Aorta (tissue), 5 donors: ENCODE data around the gene CD163L1. TPM values are rescaled to one million over a fixed set of nuclear protein-coding genes. Genes with fewer than 3 reads are reported as not detected.
"Not testable (repeated sequence)": the region's sequence is repeated elsewhere in the genome, so short reads cannot be mapped to it uniquely, and the experiment has no call there.

Experiments
- ATAC-seq: fragments of 200-7000 bp; cut with Tn5 transposase; one replicate; pipeline ENCODE4 v1.9.1; 2022; ENCODE audit warnings: moderate library complexity; ENCODE audit not compliant: low FRiP score
- DNase-seq, 2 donors: peaks; one replicate each; pipeline ENCODE4 v3.0.0-alpha.2; 2020
- H3K27ac ChIP-seq, 2 donors: one replicate each; pipeline ENCODE4 v1.5.1; 2013; ENCODE audit warnings: low read length in 2 of 2, mild to moderate bottlenecking in 2 of 2, moderate library complexity in 2 of 2, control low read depth in 1 of 2, inconsistent platforms in 1 of 2, low read depth in 1 of 2
- H3K27me3 ChIP-seq, 2 donors: one replicate each; pipeline ENCODE4 v1.6.1; 2013; ENCODE audit warnings: control low read depth in 1 of 2, low read length in 1 of 2, mild to moderate bottlenecking in 1 of 2, moderate library complexity in 1 of 2; ENCODE audit not compliant: insufficient read depth in 2 of 2, control insufficient read depth in 1 of 2
- H3K36me3 ChIP-seq, 2 donors: one replicate each; pipeline ENCODE4 v1.6.1; 2013; ENCODE audit warnings: control low read depth in 1 of 2, low read length in 1 of 2, mild to moderate bottlenecking in 1 of 2; ENCODE audit not compliant: insufficient read depth in 2 of 2, control insufficient read depth in 1 of 2
- H3K4me1 ChIP-seq, 2 donors: one replicate each; pipeline ENCODE4 v1.6.1; 2013; ENCODE audit warnings: low read length in 2 of 2, control low read depth in 1 of 2, mild to moderate bottlenecking in 1 of 2, moderate library complexity in 1 of 2; ENCODE audit not compliant: insufficient read depth in 2 of 2, control insufficient read depth in 1 of 2
- H3K4me3 ChIP-seq, 2 donors: one replicate each; pipeline ENCODE4 v1.5.1; 2013; ENCODE audit warnings: low read length in 2 of 2, control low read depth in 1 of 2, mild to moderate bottlenecking in 1 of 2
- H3K9me3 ChIP-seq: one replicate; pipeline ENCODE4 v1.6.1; 2013; ENCODE audit warnings: mild to moderate bottlenecking, low read length; ENCODE audit not compliant: control insufficient read depth
- WGBS, 2 donors: extraction: QIAGEN DNeasy Blood & Tissue Kit; methylation state at CpG; one replicate each; pipeline ENCODE4 v1.1.7; 2013; 5-methylcytosine and 5-hydroxymethylcytosine counted together
- intact Hi-C, 2 donors: fragments of 100-400 bp; cut with DNase I; formaldehyde crosslinking; loops; one replicate each; pipeline versions ENCODE4 v1.14.2 to v1.15.0; 2022
- polyA plus RNA-seq, 2 donors: library from polyadenylated mRNA; stranded (reverse); fragments of 200-250 nt; gene quantifications; one replicate each; pipeline ENCODE4 v1.2.3, GENCODE V29; 2013
- total RNA-seq, 2 donors: library from RNA; stranded (reverse); fragmentation: NEBNext Ultra II Directional; extraction: Animal tissue kit (Norgen Biotek cat#: 25700); gene quantifications; one replicate each; pipeline ENCODE4 v1.2.1, GENCODE V29; 2021
- donor health status: healthy with polysubstance abuse.
- donor health status: Bipolar disorder and iron deficiency.
- donor health status: DM: no; HTN: no; CAD: no.
- donor health status: DM: no; HTN: no; CAD: no.
- donor health status: DM: yes; HTN: yes; CAD: no.

The CD163L1 gene
- total and polyA plus RNA-seq, 4 donors: 1.2 to 39.8 (median 7.3) TPM

- 71 to 73% methylated on average over 3 of the region's 3 CpGs for WGBS, 2 donors
Observed at GRCh38 chr12:7451756-7452155, 7.8 kb upstream of the CD163L1 start.

GRCh38 chr12:7450667-7451066 lies 6.7 kb upstream of the CD163L1 start:
- Histone ChIP-seq H3K9me3 (no peaks in the 10 kb centered on the region), H3K4me3 (no peak overlapping the region), H3K4me1 (no peaks in the 10 kb centered on the region), H3K36me3 (no peaks in the 10 kb centered on the region), H3K27me3 (no peaks in the 10 kb centered on the region), H3K27ac (no peak overlapping the region)
- DNase-seq: no peak
- intact Hi-C loops: no loop called here
- ATAC-seq: no peak
- 80 to 86% methylated on average over 7 of the region's 7 CpGs for WGBS, 2 donors

More at GRCh38 chr12:7451756-7452155, 7.8 kb upstream of the CD163L1 start:
- H3K4me3 ChIP-seq: no peak overlapping the region
- no peak for DNase-seq
- H3K27me3 ChIP-seq: no peaks in the 10 kb centered on the region
- intact Hi-C loops: no loop called here
- H3K4me1 ChIP-seq: no peaks in the 10 kb centered on the region
- H3K9me3 ChIP-seq: no peaks in the 10 kb centered on the region
- ATAC-seq: no peak
- no peaks in the 10 kb centered on the region for H3K36me3 ChIP-seq
- H3K27ac ChIP-seq: no peak overlapping the region

- no peaks in the 10 kb centered on the region for H3K27me3 ChIP-seq
- H3K9me3 ChIP-seq: no peaks in the 10 kb centered on the region
- H3K27ac ChIP-seq: no peak overlapping the region
- H3K36me3 ChIP-seq: no peaks in the 10 kb centered on the region
- intact Hi-C loops: no loop called here
- H3K4me3 ChIP-seq: no peak overlapping the region
- DNase-seq (no peak), ATAC-seq (no peak)
- H3K4me1 ChIP-seq: no peaks in the 10 kb centered on the region
- 72 to 75% methylated on average over 1 of the region's 1 CpG for WGBS, 2 donors
Observed at GRCh38 chr12:7448099-7448498, 4.1 kb upstream of the CD163L1 start.

- Histone ChIP-seq H3K4me1 (no peaks in the 10 kb centered on the region), H3K4me3 (no peak overlapping the region), H3K27ac (no peak overlapping the region), H3K36me3 (no peaks in the 10 kb centered on the region), H3K9me3 (no peaks in the 10 kb centered on the region), H3K27me3 (no peaks in the 10 kb centered on the region)
- intact Hi-C loops: no loop called here
- 62 to 63% methylated on average over 4 of the region's 4 CpGs for WGBS, 2 donors
- DNase-seq (no peak), ATAC-seq (no peak)
Observed at GRCh38 chr12:7444537-7444936, 584 bp upstream of the CD163L1 start.

DNA sequence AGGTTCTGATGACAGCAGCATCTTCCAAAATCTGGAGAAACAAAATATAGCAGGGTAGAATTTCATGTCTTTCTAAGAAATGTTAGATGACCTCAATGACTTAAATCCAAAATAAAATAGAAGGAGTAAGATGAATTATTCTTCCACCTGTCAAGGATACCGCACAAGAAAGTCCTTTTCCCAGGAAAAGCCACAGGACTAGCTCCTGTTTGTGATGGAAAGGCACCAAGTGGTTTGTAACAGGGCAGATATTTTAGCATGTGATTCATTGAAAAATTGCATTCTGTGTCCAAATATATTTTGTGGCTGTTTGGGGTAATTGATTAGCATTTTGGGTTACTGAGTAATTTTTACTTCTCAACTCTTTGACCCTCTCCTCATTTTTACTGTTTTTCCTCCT lies 2.7 kb downstream of the CD163L1 start:
- H3K27me3 ChIP-seq: no peaks in the 10 kb centered on the region
- no peaks in the 10 kb centered on the region for H3K4me1 ChIP-seq
- H3K36me3 ChIP-seq: no peaks in the 10 kb centered on the region
- no peaks in the 10 kb centered on the region for H3K9me3 ChIP-seq
- intact Hi-C loops: no loop called here
- H3K4me3 ChIP-seq: no peak overlapping the region
- ATAC-seq: no peak
- H3K27ac ChIP-seq: no peak overlapping the region
- DNase-seq: no peak
- WGBS, 2 donors: 0 to 24% methylated on average over 1 of the region's 1 CpG

GRCh38 chr12:7439579-7440505 lies 4.1 kb downstream of the CD163L1 start:
- H3K27me3 ChIP-seq: no peaks in the 10 kb centered on the region
- peak; percentile 58 to 75 for DNase-seq
- no peaks in the 10 kb centered on the region for H3K9me3 ChIP-seq
- H3K4me3 ChIP-seq: no peak overlapping the region
- WGBS, 2 donors: 9 to 11% methylated on average over 76 to 84 of the region's 84 CpGs
- H3K36me3 ChIP-seq: no peaks in the 10 kb centered on the region
- no peak for ATAC-seq
- intact Hi-C loops: no loop called here
- H3K27ac ChIP-seq: no peak overlapping the region
- H3K4me1 ChIP-seq: no peaks in the 10 kb centered on the region

DNA sequence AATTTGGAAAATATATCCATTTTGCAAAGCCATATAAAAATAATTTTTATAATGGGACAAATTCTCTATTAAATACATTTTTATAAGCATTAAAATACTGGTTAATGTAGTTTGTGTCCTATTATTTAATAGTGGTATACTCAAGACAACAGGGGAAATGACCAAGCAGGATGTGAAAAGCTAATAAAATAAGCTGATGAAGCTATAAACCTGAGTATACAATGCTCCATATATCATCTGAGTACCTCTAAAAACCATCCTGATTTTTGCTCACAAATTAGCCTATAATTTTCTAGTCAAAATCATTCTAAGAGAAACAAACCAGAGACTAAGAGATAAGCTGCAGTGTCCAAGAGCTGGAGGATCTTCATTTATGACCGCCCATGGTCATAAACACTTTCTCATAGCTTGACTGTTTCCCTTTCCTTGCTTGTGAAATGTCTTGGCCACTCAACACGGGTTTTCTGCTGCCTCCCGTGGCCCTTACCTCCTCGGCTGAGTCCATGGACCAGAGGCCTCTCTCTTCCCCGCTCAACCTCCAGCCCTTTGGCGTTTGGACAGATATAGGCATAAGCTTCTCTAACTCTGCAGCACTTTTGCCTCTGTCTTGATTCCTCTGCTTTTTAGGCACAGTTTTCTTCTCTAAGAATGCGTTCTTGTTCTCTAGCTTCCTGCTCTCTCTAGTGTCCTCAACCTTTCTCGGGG lies 5.5 kb downstream of the CD163L1 start:
- ATAC-seq, DNase-seq, intact Hi-C loops, H3K9me3 ChIP-seq, H3K36me3 ChIP-seq, H3K4me3 ChIP-seq, H3K27ac ChIP-seq, H3K27me3 ChIP-seq, H3K4me1 ChIP-seq: not testable (repeated sequence)
- 88 to 90% methylated on average over 8 of the region's 8 CpGs for WGBS, 2 donors

- ATAC-seq, H3K27ac ChIP-seq, H3K36me3 ChIP-seq, H3K4me3 ChIP-seq, H3K9me3 ChIP-seq, H3K4me1 ChIP-seq, H3K27me3 ChIP-seq, intact Hi-C loops, DNase-seq: not testable (repeated sequence)
- 90 to 92% methylated on average over 3 of the region's 3 CpGs for WGBS, 2 donors
Observed at GRCh38 chr12:7437494-7437893, 6.5 kb downstream of the CD163L1 start.

DNA sequence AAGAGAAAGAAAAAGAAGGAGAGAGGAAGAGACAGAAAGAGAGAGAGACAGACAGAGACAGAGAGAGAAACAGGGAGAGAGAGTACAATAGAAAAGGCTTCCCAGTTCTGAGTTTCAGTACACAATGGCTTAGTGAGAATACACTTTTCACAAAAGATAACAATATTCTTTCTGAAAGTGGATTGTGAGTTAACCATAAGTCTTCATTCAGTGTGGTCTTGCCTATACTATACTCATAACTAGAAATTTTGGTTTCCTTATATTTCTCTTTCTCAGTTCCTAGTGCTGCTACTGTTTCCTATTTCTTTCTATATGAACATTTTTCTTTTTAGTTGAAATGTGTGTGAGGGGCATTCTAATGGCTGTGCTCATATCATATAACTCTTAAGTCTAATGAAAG lies 9.3 kb downstream of the CD163L1 start:
- peaks cover 1% of the 10 kb centered on the region for H3K9me3 ChIP-seq
- DNase-seq (no peak), ATAC-seq (no peak)
- intact Hi-C loops: no loop called here
- H3K27me3 ChIP-seq: no peaks in the 10 kb centered on the region
- no peaks in the 10 kb centered on the region for H3K36me3 ChIP-seq
- H3K27ac ChIP-seq: no peak overlapping the region
- no peak overlapping the region for H3K4me3 ChIP-seq
- H3K4me1 ChIP-seq: no peaks in the 10 kb centered on the region
